Caco-2 (cell line): ENCODE results near the gene NPSR1. TPM values are rescaled to one million over a fixed set of nuclear protein-coding genes. Genes with fewer than 3 reads are reported as not detected.

Source experiments
- BruUV-seq: library from RNA; stranded (reverse); fragments of 400-500 nt; replicated peaks from 2 replicates; lab custom pipeline; 2021; lab: Mats Ljungman, UMichigan
- CTCF ChIA-PET: fragments of 300-600 bp; sonication (Branson Sonifier 250); formaldehyde crosslinking; loops from one replicate; lab custom pipeline; 2022; ENCODE audit warnings: antibody characterized with exemption; lab: Charles Lee
- POLR2A ChIA-PET: fragments of 300-600 bp; sonication (Branson Sonifier 250); formaldehyde crosslinking; loops from one replicate; lab custom pipeline; 2022; ENCODE audit warnings: antibody characterized with exemption; lab: Charles Lee
- DNase-seq, 2 experiments: peaks; one replicate each; pipeline versions ENCODE4 v3.0.0 to v3.0.0-alpha.2; 2020 to 2022
- H3K27me3 ChIP-seq: replicated peaks from 2 replicates; pipeline ENCODE4 v1.6.0; 2011; ENCODE audit warnings: low read length; ENCODE audit not compliant: control insufficient read depth, insufficient read depth
- H3K36me3 ChIP-seq: 2 replicates; pipeline ENCODE4 v1.5.1; 2011; ENCODE audit warnings: low read length; ENCODE audit not compliant: control insufficient read depth, insufficient read depth
- H3K4me1 ChIP-seq: fragments of 250-450 bp; sonication (Bioruptor Pico); 2 replicates; pipeline ENCODE4 v1.5.1; 2020; ENCODE audit warnings: mild to moderate bottlenecking
- H3K4me3 ChIP-seq: 2 replicates; pipeline ENCODE4 v1.5.1; 2011; ENCODE audit warnings: low read depth, mild to moderate bottlenecking, control low read depth, low read length
- H3K9me3 ChIP-seq: fragments of 250-450 bp; sonication (Bioruptor Pico); 2 replicates; pipeline ENCODE4 v1.5.1; 2020; ENCODE audit warnings: mild to moderate bottlenecking, moderate library complexity
- H3K27ac Mint-ChIP-seq: one replicate; pipeline ENCODE4 v1.8.0; 2022; ENCODE audit warnings: mixed read lengths; ENCODE audit not compliant: unreplicated experiment
- H3K27me3 Mint-ChIP-seq: one replicate; pipeline ENCODE4 v1.8.0; 2022; ENCODE audit warnings: mixed read lengths; ENCODE audit not compliant: insufficient read depth, unreplicated experiment
- H3K36me3 Mint-ChIP-seq: one replicate; pipeline ENCODE4 v1.8.0; 2022; ENCODE audit warnings: mild to moderate bottlenecking, mixed read lengths; ENCODE audit not compliant: insufficient read depth, unreplicated experiment
- H3K4me1 Mint-ChIP-seq: one replicate; pipeline ENCODE4 v1.8.0; 2022; ENCODE audit warnings: low read depth, mixed read lengths; ENCODE audit not compliant: unreplicated experiment
- H3K4me3 Mint-ChIP-seq: one replicate; pipeline ENCODE4 v1.8.0; 2022; ENCODE audit warnings: mild to moderate bottlenecking, moderate library complexity, mixed read lengths; ENCODE audit not compliant: unreplicated experiment
- H3K9me3 Mint-ChIP-seq: one replicate; pipeline ENCODE4 v1.8.0; 2022; ENCODE audit warnings: mixed read lengths; ENCODE audit not compliant: unreplicated experiment
- CTCF ChIP-seq, 2 experiments: fragments of 200-600 bp in 1 of 2; IDR thresholded peaks; 1 replicate in 1 of 2; 2 replicates in 1 of 2; pipeline versions ENCODE4 v1.5.1 to v1.8.0; 2011 to 2022; ENCODE audit warnings: antibody characterized with exemption in 1 of 2, control low read depth in 1 of 2, inconsistent platforms in 1 of 2, low read depth in 1 of 2, low read length in 1 of 2, mild to moderate bottlenecking in 1 of 2, moderate library complexity in 1 of 2; ENCODE audit not compliant: insufficient read depth in 1 of 2, severe bottlenecking in 1 of 2, unreplicated experiment in 1 of 2
- intact Hi-C: fragments of 100-400 bp; cut with micrococcal nuclease; formaldehyde crosslinking; loops from one replicate; pipeline ENCODE4 v1.10.0; 2022; ENCODE audit not compliant: unreplicated experiment
- total RNA-seq: library from RNA; stranded (reverse); gene quantifications from 2 replicates; pipeline ENCODE4 v1.2.3, GENCODE V29; 2022

Gene NPSR1
- total RNA-seq, 1 experiment from 2014 or later = not detected

- H3K4me1 ChIP-seq = peaks cover 1% of the 10 kb centered on the region; the same call in 1 of the 2 replicates
- TF ChIP-seq CTCF (IDR thresholded peaks at IDR 0.05; ENCODE audit: insufficient read depth in 1 of 2, low read depth in 1 of 2, low read length in 1 of 2, severe bottlenecking in 1 of 2, unreplicated experiment in 1 of 2) = no peak
- Mint-ChIP-seq H3K27ac (no peak overlapping the region), H3K9me3 (no peaks in the 10 kb centered on the region), H3K4me3 (no peak overlapping the region), H3K27me3 (no peaks in the 10 kb centered on the region), H3K36me3 (no peaks in the 10 kb centered on the region), H3K4me1 (peaks cover 5% of the 10 kb centered on the region)
- H3K36me3 ChIP-seq = no peaks in the 10 kb centered on the region
- POLR2A ChIA-PET = no interaction called here
- intact Hi-C loops = no loop called here
- H3K9me3 ChIP-seq = no peaks in the 10 kb centered on the region
- no TSS peak for BruUV-seq
- H3K4me3 ChIP-seq = no peak overlapping the region
- DNase-seq = no peak
- no peaks in the 10 kb centered on the region for H3K27me3 ChIP-seq
- CTCF ChIA-PET = interaction anchor here (1.3 kb wide), 1 partner anchor 21 kb away, joined by 3 read pairs; no protein-coding TSS in a partner anchor
Observed at GRCh38 chr7:34844936-34845665, 187.1 kb downstream of the NPSR1 start.

- Histone ChIP-seq H3K27me3 (no peaks in the 10 kb centered on the region), H3K4me1 (no peaks in the 10 kb centered on the region), H3K36me3 (no peaks in the 10 kb centered on the region), H3K9me3 (no peaks in the 10 kb centered on the region), H3K4me3 (no peak overlapping the region)
- DNase-seq = no peak
- H3K27ac Mint-ChIP-seq = no peak overlapping the region
- intact Hi-C loops = no loop called here
- H3K9me3 Mint-ChIP-seq = no peaks in the 10 kb centered on the region
- ChIA-PET POLR2A (no interaction called here), CTCF (interaction anchor here (1.3 kb wide), 1 partner anchor 22 kb away, joined by 3 read pairs; no protein-coding TSS in a partner anchor)
- no peaks in the 10 kb centered on the region for H3K36me3 Mint-ChIP-seq
- no peak overlapping the region for H3K4me3 Mint-ChIP-seq
- no TSS peak for BruUV-seq
- no peaks in the 10 kb centered on the region for H3K27me3 Mint-ChIP-seq
- no peak for TF ChIP-seq CTCF (IDR thresholded peaks at IDR 0.05; ENCODE audit: insufficient read depth in 1 of 2, low read depth in 1 of 2, low read length in 1 of 2, severe bottlenecking in 1 of 2, unreplicated experiment in 1 of 2)
- H3K4me1 Mint-ChIP-seq = no peaks in the 10 kb centered on the region
Observed at GRCh38 chr7:34845666-34846361, 187.8 kb downstream of the NPSR1 start.

GRCh38 chr7:34846976-34847375 lies 189.0 kb downstream of the NPSR1 start:
- Histone ChIP-seq H3K36me3 (no peaks in the 10 kb centered on the region), H3K4me3 (no peak overlapping the region), H3K4me1 (no peaks in the 10 kb centered on the region), H3K27me3 (no peaks in the 10 kb centered on the region), H3K9me3 (no peaks in the 10 kb centered on the region)
- no peak overlapping the region for H3K27ac Mint-ChIP-seq
- peaks cover 2% of the 10 kb centered on the region for H3K4me1 Mint-ChIP-seq
- TF ChIP-seq CTCF (IDR thresholded peaks at IDR 0.05; ENCODE audit: insufficient read depth in 1 of 2, low read depth in 1 of 2, low read length in 1 of 2, severe bottlenecking in 1 of 2, unreplicated experiment in 1 of 2) = no peak
- intact Hi-C loops = no loop called here
- no TSS peak for BruUV-seq
- DNase-seq = no peak
- no peak overlapping the region for H3K4me3 Mint-ChIP-seq
- no peaks in the 10 kb centered on the region for H3K36me3 Mint-ChIP-seq
- CTCF ChIA-PET = no interaction called here
- POLR2A ChIA-PET = no interaction called here
- no peaks in the 10 kb centered on the region for H3K9me3 Mint-ChIP-seq
- H3K27me3 Mint-ChIP-seq = no peaks in the 10 kb centered on the region
